SU-DHL-6 (cell line): ENCODE results near the gene ABR.

ENCODE experiments used
- CTCF ChIP-seq: fragments of 200-600 bp; sonication (generic); IDR thresholded peaks from one replicate; pipeline ENCODE4 v1.5.1; 2017; ENCODE audit warnings: antibody characterized with exemption, mild to moderate bottlenecking, low read length, moderate library complexity; ENCODE audit not compliant: insufficient read depth, poor library complexity, severe bottlenecking
- EZH2phosphoT487 ChIP-seq: fragments of 200-600 bp; sonication (generic), shearing (Covaris generic); conservative IDR thresholded peaks from 2 replicates; pipeline ENCODE4 v1.6.1; 2018; ENCODE audit warnings: mild to moderate bottlenecking, antibody characterized with exemption, low read length, moderate library complexity, mixed read lengths

- TF ChIP-seq CTCF (no peak), EZH2phosphoT487 (no peak)
These were observed 134.3 kb downstream of the ABR start for GRCh38 chr17:1045456-1045855.
